Stimulated activated naive CD8-positive, alpha-beta T cell treated with anti-CD3 and anti-CD28 coated beads, Interleukin-15, amount 100 ng/mL, for 72 hours (primary cell): ENCODE measurements around the gene S100A16.
"Not testable (repeated sequence)": the region's sequence is repeated elsewhere in the genome, so short reads cannot be mapped to it uniquely, and the experiment has no call there.

Experiments used
- ATAC-seq: fragments of 150-1000 bp; cut with Tn5 transposase; 2 replicates; pipeline ENCODE4 v1.10.0; 2021; ENCODE audit warnings: mild to moderate bottlenecking, moderate library complexity
- DNase-seq, 2 donors: peaks; one replicate each; pipeline ENCODE4 v3.0.0; 2021 to 2022
- H3K27ac Mint-ChIP-seq, 2 donors: one replicate each; pipeline ENCODE4 v1.8.0; 2022; ENCODE audit warnings: mild to moderate bottlenecking in 2 of 2, mixed read lengths in 2 of 2, moderate library complexity in 2 of 2
- H3K27me3 Mint-ChIP-seq: one replicate; pipeline ENCODE4 v1.8.0; 2022; ENCODE audit warnings: mixed read lengths
- H3K4me1 Mint-ChIP-seq: one replicate; pipeline ENCODE4 v1.8.0; 2022; ENCODE audit warnings: mild to moderate bottlenecking, mixed read lengths
- H3K4me3 Mint-ChIP-seq, 2 donors: one replicate each; pipeline ENCODE4 v1.8.0; 2022; ENCODE audit warnings: mild to moderate bottlenecking in 2 of 2, mixed read lengths in 2 of 2, moderate library complexity in 1 of 2
- H3K9me3 Mint-ChIP-seq, 2 donors: one replicate each; pipeline ENCODE4 v1.8.0; 2022; ENCODE audit warnings: mixed read lengths in 2 of 2

S100A16 gene

GRCh38 chr1:153588033-153588432 lies 24.9 kb downstream of the S100A16 start:
- H3K4me3 Mint-ChIP-seq, DNase-seq, ATAC-seq, H3K4me1 Mint-ChIP-seq, H3K27ac Mint-ChIP-seq, H3K9me3 Mint-ChIP-seq: not testable (repeated sequence)
- peaks cover 18% of the 10 kb centered on the region for H3K27me3 Mint-ChIP-seq

- no peaks in the 10 kb centered on the region for H3K9me3 Mint-ChIP-seq
These were observed 25.6 kb downstream of the S100A16 start for GRCh38 chr1:153587314-153587713.

GRCh38 chr1:153586347-153586746 lies 26.6 kb downstream of the S100A16 start:
- DNase-seq (no peak), ATAC-seq (no peak)
- H3K9me3 Mint-ChIP-seq = no peaks in the 10 kb centered on the region
- no peaks in the 10 kb centered on the region for H3K4me1 Mint-ChIP-seq
- peak overlapping the region in 1 of 2 donors; percentile 9 for H3K27ac Mint-ChIP-seq
- no peak overlapping the region for H3K4me3 Mint-ChIP-seq
- peaks cover 18% of the 10 kb centered on the region for H3K27me3 Mint-ChIP-seq

More at GRCh38 chr1:153587314-153587713, 25.6 kb downstream of the S100A16 start:
- Mint-ChIP-seq H3K4me3 (no peak overlapping the region), H3K4me1 (no peaks in the 10 kb centered on the region), H3K27me3 (peaks cover 18% of the 10 kb centered on the region), H3K27ac (no peak overlapping the region)
- no peak for DNase-seq
- ATAC-seq = no peak

GRCh38 chr1:153585006-153585405 lies 27.9 kb downstream of the S100A16 start:
- Mint-ChIP-seq H3K4me1 (no peaks in the 10 kb centered on the region), H3K27ac (no peak overlapping the region), H3K9me3 (no peaks in the 10 kb centered on the region), H3K27me3 (peaks cover 18% of the 10 kb centered on the region), H3K4me3 (no peak overlapping the region)
- DNase-seq = no peak
- no peak for ATAC-seq

GRCh38 chr1:153583976-153584375 lies 29.0 kb downstream of the S100A16 start:
- Mint-ChIP-seq H3K27me3 (peaks cover 24% of the 10 kb centered on the region), H3K9me3 (no peaks in the 10 kb centered on the region), H3K4me3 (no peak overlapping the region), H3K4me1 (no peaks in the 10 kb centered on the region), H3K27ac (no peak overlapping the region)
- DNase-seq (no peak), ATAC-seq (no peak)

- not testable (repeated sequence) for ATAC-seq, H3K4me3 Mint-ChIP-seq, H3K4me1 Mint-ChIP-seq, DNase-seq, H3K9me3 Mint-ChIP-seq, H3K27ac Mint-ChIP-seq
- peaks cover 28% of the 10 kb centered on the region for H3K27me3 Mint-ChIP-seq
These were observed 29.4 kb downstream of the S100A16 start for GRCh38 chr1:153583514-153583913.

- ATAC-seq, H3K9me3 Mint-ChIP-seq, H3K4me1 Mint-ChIP-seq, H3K27ac Mint-ChIP-seq, DNase-seq, H3K4me3 Mint-ChIP-seq: not testable (repeated sequence)
- H3K27me3 Mint-ChIP-seq = peaks cover 35% of the 10 kb centered on the region
These were observed 30.1 kb downstream of the S100A16 start for GRCh38 chr1:153582836-153583235.

GRCh38 chr1:153578936-153579335 lies 34.0 kb downstream of the S100A16 start:
- no peak for DNase-seq
- Mint-ChIP-seq H3K4me1 (no peaks in the 10 kb centered on the region), H3K27me3 (peaks cover 35% of the 10 kb centered on the region), H3K9me3 (no peaks in the 10 kb centered on the region), H3K4me3 (no peak overlapping the region), H3K27ac (no peak overlapping the region)
- ATAC-seq = no peak

- Mint-ChIP-seq H3K9me3 (no peaks in the 10 kb centered on the region), H3K27ac (no peak overlapping the region), H3K4me1 (peaks cover 2% of the 10 kb centered on the region), H3K4me3 (no peak overlapping the region), H3K27me3 (peaks cover 35% of the 10 kb centered on the region)
- ATAC-seq (no peak), DNase-seq (no peak)
These were observed 34.4 kb downstream of the S100A16 start for GRCh38 chr1:153578490-153578889.

- DNase-seq = no peak
- ATAC-seq = no peak
- H3K4me3 Mint-ChIP-seq = no peak overlapping the region
These were observed 35.3 kb downstream of the S100A16 start for GRCh38 chr1:153577624-153578051.

GRCh38 chr1:153577138-153577537 lies 35.8 kb downstream of the S100A16 start:
- H3K27ac Mint-ChIP-seq = no peak overlapping the region
- H3K4me1 Mint-ChIP-seq = peaks cover 16% of the 10 kb centered on the region
- no peak for ATAC-seq
- H3K9me3 Mint-ChIP-seq = no peaks in the 10 kb centered on the region
- H3K4me3 Mint-ChIP-seq = no peak overlapping the region
- peaks cover 35% of the 10 kb centered on the region for H3K27me3 Mint-ChIP-seq
- no peak for DNase-seq

More at GRCh38 chr1:153577624-153578051, 35.3 kb downstream of the S100A16 start:
- peak overlapping the region in 1 of 2 donors; percentile 6 for H3K27ac Mint-ChIP-seq
- H3K9me3 Mint-ChIP-seq = no peaks in the 10 kb centered on the region
- H3K4me1 Mint-ChIP-seq = peaks cover 11% of the 10 kb centered on the region
- peaks cover 35% of the 10 kb centered on the region for H3K27me3 Mint-ChIP-seq

- DNase-seq, H3K9me3 Mint-ChIP-seq, ATAC-seq, H3K4me3 Mint-ChIP-seq, H3K27ac Mint-ChIP-seq: not testable (repeated sequence)
- peaks cover 35% of the 10 kb centered on the region for H3K27me3 Mint-ChIP-seq
- peaks cover 24% of the 10 kb centered on the region for H3K4me1 Mint-ChIP-seq
These were observed 37.4 kb downstream of the S100A16 start for GRCh38 chr1:153575497-153575896.

- not testable (repeated sequence) for H3K4me3 Mint-ChIP-seq, ATAC-seq, H3K9me3 Mint-ChIP-seq, DNase-seq, H3K27ac Mint-ChIP-seq
- Mint-ChIP-seq H3K4me1 (peaks cover 24% of the 10 kb centered on the region), H3K27me3 (peaks cover 35% of the 10 kb centered on the region)
These were observed 37.9 kb downstream of the S100A16 start for GRCh38 chr1:153575081-153575491.

- Mint-ChIP-seq H3K27me3 (peaks cover 23% of the 10 kb centered on the region), H3K4me1 (peaks cover 36% of the 10 kb centered on the region), H3K9me3 (no peaks in the 10 kb centered on the region), H3K27ac (peak overlapping the region; percentile 64 to 69), H3K4me3 (peak overlapping the region in 1 of 2 donors; percentile 27)
- DNase-seq (no peak), ATAC-seq (no peak)
These were observed 39.6 kb downstream of the S100A16 start for GRCh38 chr1:153573351-153573750.

- peak; percentile 49 to 60 for DNase-seq
- H3K9me3 Mint-ChIP-seq = no peaks in the 10 kb centered on the region
- peaks cover 44% of the 10 kb centered on the region for H3K4me1 Mint-ChIP-seq
- H3K27me3 Mint-ChIP-seq = peaks cover 15% of the 10 kb centered on the region
- peak overlapping the region; percentile 3 to 27 for H3K4me3 Mint-ChIP-seq
- peak; percentile 83 for ATAC-seq
- peak overlapping the region; percentile 64 to 69 for H3K27ac Mint-ChIP-seq
These were observed 40.3 kb downstream of the S100A16 start for GRCh38 chr1:153572569-153573015.

GRCh38 chr1:153571706-153572105 lies 41.2 kb downstream of the S100A16 start:
- peaks cover 6% of the 10 kb centered on the region for H3K27me3 Mint-ChIP-seq
- no peak overlapping the region for H3K4me3 Mint-ChIP-seq
- ATAC-seq (no peak), DNase-seq (no peak)
- H3K27ac Mint-ChIP-seq = no peak overlapping the region
- H3K9me3 Mint-ChIP-seq = no peaks in the 10 kb centered on the region
- peaks cover 53% of the 10 kb centered on the region for H3K4me1 Mint-ChIP-seq

GRCh38 chr1:153570874-153571273 lies 42.1 kb downstream of the S100A16 start:
- DNase-seq (no peak), ATAC-seq (no peak)
- Mint-ChIP-seq H3K4me1 (peaks cover 61% of the 10 kb centered on the region), H3K9me3 (no peaks in the 10 kb centered on the region), H3K27me3 (no peaks in the 10 kb centered on the region), H3K4me3 (no peak overlapping the region), H3K27ac (no peak overlapping the region)
